Stimulated activated naive CD4-positive, alpha-beta T cell (primary cell): ENCODE results near the gene AMPD1.

ENCODE experiments used
- DNase-seq, 6 experiments: peaks; one replicate each; lab custom pipeline; 2025; lab: John Stamatoyannopoulos, UW

The AMPD1 gene

DNA sequence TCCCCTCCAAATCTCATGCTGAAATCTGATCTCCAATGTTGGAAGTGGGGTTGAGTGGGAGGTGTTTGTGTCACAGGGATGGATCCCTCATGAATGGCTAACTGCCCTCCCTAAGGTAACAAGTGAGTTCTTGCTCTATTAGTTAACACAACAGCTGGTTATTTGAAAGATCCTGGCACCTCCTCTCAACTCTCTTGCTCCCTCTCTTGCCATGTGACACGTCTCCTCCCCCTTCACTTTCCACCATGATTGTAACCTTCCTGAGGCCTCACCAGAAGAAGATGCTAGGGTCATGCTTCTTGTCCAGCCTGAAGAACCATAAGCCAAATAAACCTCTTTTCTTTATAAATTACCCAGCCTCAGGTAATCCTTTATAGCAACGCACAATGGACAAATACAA, 54.0 kb downstream of the AMPD1 start:
- DNase-seq: no peak

DNA sequence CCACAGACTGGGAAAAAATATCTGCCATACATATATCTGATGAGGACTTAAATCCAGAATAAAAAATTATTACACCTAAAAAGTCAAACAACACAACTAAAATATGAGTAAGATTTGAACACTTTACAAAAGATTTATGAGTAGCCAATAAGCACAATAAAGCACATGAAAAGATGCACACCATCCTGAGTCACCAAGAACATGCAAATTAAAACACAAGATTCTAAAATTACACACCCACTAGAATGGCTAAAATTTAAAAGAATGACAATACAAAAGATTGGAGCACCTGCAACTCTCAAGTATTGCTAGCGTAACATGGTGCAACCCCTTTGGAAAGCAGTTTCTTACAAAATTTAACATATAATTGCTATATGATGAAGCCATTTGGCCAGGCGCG, 56.4 kb downstream of the AMPD1 start:
- DNase-seq: no peak

DNA sequence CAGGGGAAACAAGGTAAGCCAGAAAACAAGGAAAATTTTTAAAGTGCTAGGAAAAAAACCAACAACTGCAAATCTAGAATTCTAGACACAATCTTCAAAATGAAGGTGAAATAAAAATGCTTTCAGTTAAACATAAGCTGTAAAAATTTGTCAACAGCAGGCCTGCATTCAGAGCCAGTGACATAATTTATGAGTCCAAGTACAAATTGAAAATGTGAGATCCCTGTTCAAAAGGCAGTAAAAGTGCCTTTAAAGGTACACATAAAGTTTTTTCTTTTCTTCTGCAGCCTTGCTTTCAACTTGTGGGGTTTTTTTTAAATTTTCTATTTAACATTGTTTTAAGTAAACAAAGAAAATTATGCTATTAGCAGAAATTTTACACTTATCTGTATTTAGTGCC, 62.9 kb downstream of the AMPD1 start:
- no peak for DNase-seq

DNA sequence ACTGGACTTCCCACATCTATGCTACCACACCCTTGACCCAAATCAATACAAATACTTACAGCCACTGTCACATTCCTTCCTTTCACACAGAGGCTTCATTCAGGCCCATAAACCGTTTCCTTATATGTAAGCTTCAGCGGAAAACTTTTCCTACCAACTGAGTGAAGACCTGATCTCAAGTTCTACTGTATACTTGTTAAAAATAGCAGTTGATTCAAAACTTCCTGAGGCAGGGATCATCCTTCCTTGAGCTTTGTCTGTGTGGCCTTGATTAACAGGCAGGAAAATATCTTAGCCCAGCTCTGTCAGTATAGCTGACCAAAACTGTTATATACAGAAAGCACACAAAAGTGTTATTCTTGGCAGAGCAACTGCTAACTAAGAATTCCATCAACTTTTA, 68.2 kb downstream of the AMPD1 start:
- DNase-seq: no peak

DNA sequence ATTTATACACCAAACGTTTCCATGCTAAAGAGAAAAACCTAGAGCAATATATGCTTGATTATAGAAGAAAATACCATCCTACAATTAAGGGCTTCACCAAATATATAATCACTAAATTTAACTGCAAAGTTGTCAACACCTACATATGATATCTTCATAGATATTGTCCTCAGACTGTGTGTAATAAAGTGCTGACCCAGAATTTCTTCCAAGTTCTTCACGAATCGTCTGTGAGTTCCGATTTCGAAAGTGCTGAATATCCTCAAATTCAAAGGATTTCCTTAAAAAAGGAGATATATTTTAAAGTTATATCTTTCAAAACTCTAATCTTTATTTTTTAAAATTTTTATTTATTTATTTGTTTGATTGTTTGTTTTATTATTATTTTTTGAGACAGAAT, 72.0 kb downstream of the AMPD1 start:
- DNase-seq: no peak
